H1 (cell line): Measurements from ENCODE around the gene TADA3.

ENCODE experiments used
- CBX8 ChIP-seq: fragments of 300-800, 300-1000 bp; sonication (generic); IDR thresholded peaks from 2 replicates; pipeline ENCODE4 v1.7.1; 2016; ENCODE audit warnings: low read depth, low read length, borderline replicate concordance
- CEBPB ChIP-seq: IDR thresholded peaks from 2 replicates; pipeline ENCODE4 v1.6.1; 2012; ENCODE audit warnings: low read depth, low read length
- HDAC2 ChIP-seq, 2 experiments: fragments of 300-600 bp in 1 of 2; sonication (generic) in 1 of 2; IDR thresholded peaks; 2 replicates each; pipeline ENCODE4 v1.6.1; 2011 to 2012; ENCODE audit warnings: low read depth in 2 of 2, low read length in 2 of 2, mild to moderate bottlenecking in 2 of 2, moderate library complexity in 2 of 2, borderline replicate concordance in 1 of 2, inconsistent platforms in 1 of 2
- JUN ChIP-seq: IDR thresholded peaks from 2 replicates; pipeline ENCODE4 v1.6.1; 2011; ENCODE audit warnings: low read depth, mild to moderate bottlenecking, improper control_type of control experiment, low read length
- JUND ChIP-seq: IDR thresholded peaks from 2 replicates; pipeline ENCODE4 v1.6.1; 2011; ENCODE audit warnings: mild to moderate bottlenecking, improper control_type of control experiment, low read length
- POLR2A ChIP-seq, 2 experiments: IDR thresholded peaks; 1 replicate in 1 of 2; 2 replicates in 1 of 2; pipeline ENCODE4 v1.6.1; 2011; ENCODE audit warnings: low read depth in 2 of 2, low read length in 2 of 2, mild to moderate bottlenecking in 2 of 2; ENCODE audit errors: control extremely low read depth in 1 of 2
- SP1 ChIP-seq: IDR thresholded peaks from 2 replicates; pipeline ENCODE4 v1.6.1; 2011; ENCODE audit warnings: low read depth, low read length
- SUZ12 ChIP-seq: fragments of 200-600 bp; sonication (generic); IDR thresholded peaks from 2 replicates; pipeline ENCODE4 v1.6.1; 2012; ENCODE audit warnings: mild to moderate bottlenecking, inconsistent platforms, low read length, moderate library complexity, mixed read lengths
- TF ChIP-seq, protein P1 (sequence below), 3 experiments: IDR thresholded peaks; 1 replicate in 2 of 3; 2 replicates in 1 of 3; pipeline versions ENCODE4 v1.5.1 to v1.6.1; 2011; ENCODE audit warnings: low read length in 3 of 3, mild to moderate bottlenecking in 3 of 3, inconsistent platforms in 2 of 3, low read depth in 1 of 3, moderate library complexity in 1 of 3; ENCODE audit not compliant: insufficient read depth in 1 of 3; ENCODE audit errors: control extremely low read depth in 1 of 3
- TF ChIP-seq, protein P2 (sequence below): IDR thresholded peaks from 2 replicates; pipeline ENCODE4 v1.6.1; 2012; ENCODE audit warnings: inconsistent platforms

DNA sequence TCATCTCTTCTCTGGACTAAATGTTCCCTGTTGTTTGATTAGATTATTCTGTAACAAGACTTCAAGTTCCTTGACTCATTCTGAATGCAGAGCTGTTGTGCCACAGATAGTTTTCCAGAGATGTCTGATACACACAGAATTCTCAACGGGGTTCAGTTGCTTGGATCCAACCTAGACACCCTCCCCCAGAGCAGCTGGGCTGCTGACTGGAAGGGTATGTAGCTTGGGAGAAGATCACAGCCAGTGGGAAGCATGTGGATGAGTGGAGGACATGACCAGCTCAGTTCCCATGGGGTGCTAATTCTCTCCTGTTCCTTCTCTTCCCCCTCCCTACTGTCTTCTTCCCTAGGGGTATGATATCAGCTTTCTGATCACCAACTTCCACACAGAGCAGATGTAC is 11.2 kb upstream of the TADA3 start:
- no peak for TF ChIP-seq HDAC2 (IDR thresholded peaks at IDR 0.05; ENCODE audit: borderline replicate concordance in 1 of 2, low read depth in 2 of 2, low read length in 2 of 2)
- no peak for TF ChIP-seq CEBPB
- TF ChIP-seq, protein P1, sequence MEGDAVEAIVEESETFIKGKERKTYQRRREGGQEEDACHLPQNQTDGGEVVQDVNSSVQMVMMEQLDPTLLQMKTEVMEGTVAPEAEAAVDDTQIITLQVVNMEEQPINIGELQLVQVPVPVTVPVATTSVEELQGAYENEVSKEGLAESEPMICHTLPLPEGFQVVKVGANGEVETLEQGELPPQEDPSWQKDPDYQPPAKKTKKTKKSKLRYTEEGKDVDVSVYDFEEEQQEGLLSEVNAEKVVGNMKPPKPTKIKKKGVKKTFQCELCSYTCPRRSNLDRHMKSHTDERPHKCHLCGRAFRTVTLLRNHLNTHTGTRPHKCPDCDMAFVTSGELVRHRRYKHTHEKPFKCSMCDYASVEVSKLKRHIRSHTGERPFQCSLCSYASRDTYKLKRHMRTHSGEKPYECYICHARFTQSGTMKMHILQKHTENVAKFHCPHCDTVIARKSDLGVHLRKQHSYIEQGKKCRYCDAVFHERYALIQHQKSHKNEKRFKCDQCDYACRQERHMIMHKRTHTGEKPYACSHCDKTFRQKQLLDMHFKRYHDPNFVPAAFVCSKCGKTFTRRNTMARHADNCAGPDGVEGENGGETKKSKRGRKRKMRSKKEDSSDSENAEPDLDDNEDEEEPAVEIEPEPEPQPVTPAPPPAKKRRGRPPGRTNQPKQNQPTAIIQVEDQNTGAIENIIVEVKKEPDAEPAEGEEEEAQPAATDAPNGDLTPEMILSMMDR (IDR thresholded peaks at IDR 0.05; ENCODE audit: control extremely low read depth in 1 of 3, insufficient read depth in 1 of 3, low read depth in 1 of 3, low read length in 3 of 3), result no peak
- no peak for TF ChIP-seq POLR2A (IDR thresholded peaks at IDR 0.05; ENCODE audit: control extremely low read depth in 1 of 2, low read depth in 2 of 2, low read length in 2 of 2)
- no peak for TF ChIP-seq SUZ12
- TF ChIP-seq SP1, result no peak
- no peak for TF ChIP-seq JUND
- no peak for TF ChIP-seq CBX8
- TF ChIP-seq JUN, result no peak
- TF ChIP-seq, protein P2, sequence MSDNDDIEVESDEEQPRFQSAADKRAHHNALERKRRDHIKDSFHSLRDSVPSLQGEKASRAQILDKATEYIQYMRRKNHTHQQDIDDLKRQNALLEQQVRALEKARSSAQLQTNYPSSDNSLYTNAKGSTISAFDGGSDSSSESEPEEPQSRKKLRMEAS, result no peak
